HG03135 (cell line): ENCODE data around the gene SYNE2.
"Not testable (repeated sequence)": the region's sequence is repeated elsewhere in the genome, so short reads cannot be mapped to it uniquely, and the experiment has no call there.

Experiments
- ATAC-seq: cut with Tn5 transposase; IDR thresholded peaks from one replicate; pipeline ENCODE4 v1.9.1; 2021; ENCODE audit warnings: mild to moderate bottlenecking, moderate library complexity; ENCODE audit not compliant: unreplicated experiment

Gene SYNE2

DNA sequence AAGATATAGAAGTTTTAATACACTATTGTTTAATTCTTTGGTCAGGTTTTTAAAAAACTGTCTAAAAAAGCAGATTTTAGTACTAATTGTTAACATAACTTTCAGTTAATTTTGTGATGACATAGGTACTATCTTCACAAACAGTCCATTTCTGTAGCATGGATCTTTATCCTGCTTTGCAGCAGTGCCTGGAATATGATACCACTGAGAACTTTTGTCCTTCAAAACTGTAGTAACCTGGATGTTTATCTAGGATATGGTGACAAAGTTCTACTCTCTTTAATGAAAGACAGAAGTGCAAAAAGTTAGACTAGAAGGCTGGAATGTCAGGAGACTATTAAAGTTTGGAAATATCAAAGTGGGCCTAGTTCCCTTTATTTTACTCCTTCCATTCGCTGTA lies 159.9 kb downstream of the SYNE2 start:
- no peak for ATAC-seq

- no peak for ATAC-seq
Measured at GRCh38 chr14:64025479-64025878, 172.7 kb downstream of the SYNE2 start.

DNA sequence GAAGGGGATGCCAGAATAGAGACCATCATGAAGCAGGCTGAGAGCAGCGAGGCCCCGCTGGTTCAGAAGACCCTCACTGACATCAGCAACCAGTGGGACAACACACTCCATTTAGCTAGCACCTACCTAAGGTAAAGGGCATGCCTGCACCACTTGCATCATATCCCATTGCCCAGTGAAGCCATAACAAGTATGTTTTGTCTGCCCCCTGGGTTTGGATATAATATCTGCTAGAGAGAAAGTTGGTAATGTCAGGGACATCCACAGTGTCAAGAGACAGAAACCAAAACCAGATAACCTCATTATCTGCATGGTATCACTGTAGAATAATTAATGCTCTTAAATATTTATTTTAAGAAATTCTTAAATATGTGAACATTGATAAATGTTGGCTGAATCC lies 173.8 kb downstream of the SYNE2 start:
- no peak for ATAC-seq

- ATAC-seq = no peak
Measured at GRCh38 chr14:64035143-64035542, 182.3 kb downstream of the SYNE2 start.

DNA sequence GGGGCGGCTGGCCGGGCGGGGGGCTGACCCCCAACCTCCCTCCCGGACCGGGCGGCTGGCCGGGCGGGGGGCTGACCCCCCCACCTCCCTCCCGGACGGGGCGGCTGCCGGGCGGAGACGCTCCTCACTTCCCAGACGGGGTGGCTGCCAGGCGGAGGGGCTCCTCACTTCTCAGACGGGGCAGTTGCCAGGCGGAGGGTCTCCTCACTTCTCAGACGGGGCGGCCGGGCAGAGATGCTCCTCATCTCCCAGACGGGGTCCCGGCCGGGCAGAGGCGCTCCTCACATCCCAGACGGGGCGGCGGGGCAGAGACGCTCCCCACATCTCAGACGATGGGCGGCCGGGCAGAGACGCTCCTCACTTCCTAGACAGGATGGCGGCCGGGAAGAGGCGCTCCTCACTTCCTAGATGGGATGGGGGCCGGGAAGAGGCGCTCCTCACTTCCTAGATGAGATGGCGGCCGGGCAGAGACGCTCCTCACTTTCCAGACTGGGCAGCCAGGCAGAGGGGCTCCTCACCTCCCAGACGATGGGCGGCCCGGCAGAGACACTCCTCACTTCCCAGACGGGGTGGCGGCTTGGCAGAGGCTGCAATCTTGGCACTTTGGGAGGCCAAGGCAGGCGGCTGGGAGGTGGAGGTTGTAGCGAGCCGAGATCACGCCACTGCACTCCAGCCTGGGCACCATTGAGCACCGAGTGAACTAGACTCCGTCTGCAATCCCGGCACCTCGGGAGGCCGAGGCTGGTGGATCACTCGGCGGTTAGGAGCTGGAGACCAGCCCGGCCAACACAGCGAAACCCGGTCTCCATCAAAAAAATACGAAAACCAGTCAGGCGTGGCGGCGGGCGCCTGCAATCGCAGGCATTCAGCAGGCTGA lies 185.3 kb downstream of the SYNE2 start:
- not testable (repeated sequence) for ATAC-seq

DNA sequence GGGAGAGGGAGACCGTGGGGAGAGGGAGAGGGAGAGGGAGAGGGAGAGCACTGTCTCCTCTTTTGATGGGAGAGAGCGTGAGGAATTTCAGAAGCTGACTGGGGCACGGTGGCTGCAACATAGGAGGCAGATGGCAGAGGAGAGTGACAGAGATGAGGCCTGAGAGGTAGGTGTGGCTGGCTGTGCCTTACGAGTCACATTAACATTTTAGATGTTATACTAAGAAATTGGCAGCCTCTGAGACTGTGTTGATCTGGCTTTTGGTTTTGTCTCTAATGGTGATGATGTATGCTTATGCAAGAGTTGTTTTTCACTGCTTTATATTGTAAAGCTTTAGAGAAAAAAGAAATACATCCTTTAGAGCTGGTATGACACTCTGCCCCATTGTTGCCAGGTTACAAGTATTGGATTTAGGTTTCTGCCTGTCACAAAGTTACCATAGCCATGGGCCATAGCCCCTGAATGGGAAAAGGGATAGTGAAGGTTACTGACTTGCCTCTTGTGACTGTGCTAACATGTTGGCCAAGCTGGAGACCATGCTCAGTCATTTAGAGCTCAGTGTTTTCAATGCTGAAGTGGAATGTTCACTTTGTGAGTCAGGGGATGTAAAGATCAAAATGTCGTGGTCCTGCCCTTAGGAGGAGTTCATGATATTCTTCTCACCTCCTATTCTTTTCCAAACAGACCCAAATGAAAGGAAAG lies 186.2 kb downstream of the SYNE2 start:
- ATAC-seq = no peak

GRCh38 chr14:64040044-64040443 lies 187.2 kb downstream of the SYNE2 start:
- ATAC-seq = no peak

DNA sequence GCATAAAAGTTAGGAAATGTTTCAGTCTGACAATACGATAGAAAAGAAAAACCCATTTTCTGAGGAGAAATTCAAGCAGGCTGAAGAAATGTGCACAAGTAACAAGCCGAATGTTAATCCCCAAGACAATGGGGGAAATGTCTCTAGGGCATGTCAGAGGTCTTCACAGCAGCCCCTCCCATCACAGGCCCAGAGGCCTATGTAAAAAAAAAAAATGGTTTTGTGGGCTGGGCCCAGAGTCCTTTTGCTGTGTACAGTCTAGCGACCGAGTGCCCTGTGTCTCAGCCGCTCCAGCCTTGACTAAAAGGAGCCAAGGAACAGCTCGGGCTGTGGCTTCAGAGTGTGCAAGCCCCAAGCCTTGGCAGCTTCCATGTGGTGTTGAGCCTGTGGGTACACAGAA lies 190.5 kb downstream of the SYNE2 start:
- not testable (repeated sequence) for ATAC-seq

DNA sequence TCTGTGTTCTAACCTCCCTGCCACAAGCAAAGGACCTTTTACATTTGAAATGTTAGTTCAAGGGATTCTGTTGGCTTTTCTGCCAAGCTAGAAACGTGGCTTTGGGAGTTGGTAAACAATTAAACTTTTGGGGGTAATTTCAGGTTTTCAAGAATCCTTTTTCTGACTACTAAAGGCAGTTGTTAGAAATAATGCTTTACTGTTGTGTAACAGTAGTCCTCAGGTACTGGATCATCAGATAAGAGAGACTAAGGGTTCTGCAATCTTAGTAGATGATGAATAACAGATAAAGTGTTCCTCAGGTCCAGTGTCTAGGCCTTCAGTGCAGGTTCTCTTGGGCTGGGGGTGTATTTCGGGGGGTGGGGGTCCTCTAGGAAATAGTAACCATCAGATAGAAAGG lies 192.3 kb downstream of the SYNE2 start:
- ATAC-seq = no peak

DNA sequence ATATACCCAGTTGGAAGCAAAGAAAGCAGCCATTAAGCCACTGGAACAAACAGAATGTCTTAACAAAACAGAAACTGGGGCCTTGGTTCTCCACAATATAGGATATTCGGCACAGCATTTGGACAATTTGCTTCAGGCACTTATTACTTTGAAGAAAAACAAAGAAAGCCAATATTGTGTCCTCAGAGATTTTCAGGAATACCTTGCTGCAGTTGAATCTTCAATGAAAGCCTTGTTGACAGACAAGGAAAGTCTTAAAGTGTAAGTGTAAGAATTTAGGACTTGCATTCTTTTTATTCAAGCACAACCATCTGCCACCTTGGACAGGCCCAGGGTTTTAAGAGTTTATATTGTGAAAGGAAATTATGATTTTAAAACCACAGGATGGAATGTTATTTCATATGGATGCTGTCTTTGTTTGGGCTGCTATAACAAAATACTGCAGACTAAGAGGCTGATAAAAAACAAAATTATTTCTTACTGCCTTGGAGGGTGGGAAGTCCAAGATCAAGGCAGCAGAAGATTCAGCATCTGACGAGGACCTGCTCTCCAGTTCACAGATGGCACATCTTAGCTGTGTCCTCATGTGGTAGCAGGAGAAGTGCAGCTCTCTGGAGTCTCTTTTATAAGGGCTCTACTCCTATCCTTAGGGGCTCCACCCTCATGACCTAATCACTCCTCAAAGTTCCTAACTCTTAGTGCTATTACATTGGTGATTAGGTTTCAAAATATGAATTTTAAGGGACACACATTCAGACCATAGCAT lies 197.0 kb downstream of the SYNE2 start:
- no peak for ATAC-seq

DNA sequence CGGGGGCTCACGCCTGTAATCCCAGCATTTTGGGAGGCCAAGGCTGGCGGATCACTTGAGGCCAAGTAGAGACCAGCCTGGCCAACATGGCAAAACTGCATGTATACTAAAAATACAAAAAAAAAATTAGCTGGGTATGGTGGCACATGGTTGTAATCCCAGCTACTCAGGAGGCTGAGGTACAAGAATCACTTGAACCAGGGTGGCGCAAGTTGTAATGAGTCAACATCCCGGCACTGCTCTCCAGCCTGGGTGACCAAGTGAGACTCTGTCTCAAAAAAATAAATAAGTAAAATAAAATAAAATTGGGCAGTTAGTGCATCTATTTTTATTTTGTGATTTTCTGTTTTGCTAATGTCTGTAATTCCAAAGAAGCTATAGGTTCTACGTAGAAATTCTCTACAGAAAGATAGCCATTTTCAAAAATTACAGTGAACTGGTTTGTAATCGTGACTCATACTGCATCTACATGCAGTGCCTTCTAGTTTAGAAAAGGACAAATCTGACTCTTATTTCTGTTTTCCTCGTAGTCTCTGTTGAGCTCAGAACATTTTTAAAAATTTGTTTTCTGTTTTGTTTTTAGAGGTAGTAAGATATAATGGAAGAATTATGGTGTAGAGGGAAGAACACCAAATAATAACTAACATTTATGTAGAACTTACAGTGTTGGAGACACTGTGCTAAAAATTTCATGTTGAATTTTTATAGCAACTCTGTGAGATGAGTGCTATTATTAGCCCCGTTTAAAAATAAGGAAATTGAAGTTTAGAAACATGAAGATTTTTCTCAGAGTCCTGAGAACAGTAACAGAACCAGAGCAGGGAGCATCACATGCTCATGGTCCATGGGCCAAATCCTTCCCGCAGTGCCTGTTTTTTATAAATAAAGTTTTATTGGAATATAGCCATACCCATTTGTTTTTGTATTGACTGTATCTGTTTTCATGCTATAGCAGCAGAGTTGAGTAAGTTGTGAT lies 201.2 kb downstream of the SYNE2 start:
- ATAC-seq = no peak

GRCh38 chr14:64059454-64060198 lies 206.8 kb downstream of the SYNE2 start:
- no peak for ATAC-seq

GRCh38 chr14:64060199-64060545 lies 207.4 kb downstream of the SYNE2 start:
- ATAC-seq = no peak

GRCh38 chr14:64060648-64061096 lies 207.9 kb downstream of the SYNE2 start:
- ATAC-seq = no peak

GRCh38 chr14:64061115-64061514 lies 208.3 kb downstream of the SYNE2 start:
- no peak for ATAC-seq

GRCh38 chr14:64061706-64062105 lies 208.9 kb downstream of the SYNE2 start:
- ATAC-seq = no peak

- ATAC-seq = no peak
Measured at GRCh38 chr14:64062381-64063115, 209.7 kb downstream of the SYNE2 start.

DNA sequence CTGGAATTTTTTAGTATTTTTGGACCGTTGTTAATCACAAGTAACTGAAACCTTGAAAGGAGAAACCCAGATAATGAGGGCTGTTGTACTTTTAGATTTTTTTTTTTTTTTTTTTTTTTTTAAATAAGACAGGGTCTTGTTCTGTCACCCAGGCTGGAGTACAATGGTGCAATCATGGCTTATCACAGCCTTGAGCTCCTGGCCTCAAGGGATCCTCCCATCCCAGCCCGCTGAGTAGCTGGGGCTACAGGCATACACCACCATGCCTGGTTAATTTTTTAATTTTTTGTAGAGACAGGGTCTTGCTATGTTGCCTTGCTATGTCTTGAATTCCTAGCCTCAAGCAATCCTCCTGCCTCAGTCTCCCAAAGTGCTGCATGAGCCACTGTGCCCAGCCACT lies 211.6 kb downstream of the SYNE2 start:
- ATAC-seq = no peak
